K562 (cell line): ENCODE measurements around the gene F2RL1.

Experiments
- MLLT1 ChIP-seq, 2 experiments: fragments of 450-650 bp; IDR thresholded peaks; 2 replicates each; pipeline ENCODE4 v1.6.1; 2016
- POLR2A ChIP-seq: fragments of 450-650 bp; conservative IDR thresholded peaks from 2 replicates; pipeline ENCODE4 v1.6.1; 2016

GRCh38 chr5:76791461-76791860, 27.4 kb upstream of the F2RL1 start:
- TF ChIP-seq MLLT1 (IDR thresholded peaks at IDR 0.05) = no peak
- TF ChIP-seq POLR2A = no peak
